Neural progenitor cell (in vitro differentiated cells): ENCODE data around the gene EFCAB10. TPM values are rescaled to one million over a fixed set of nuclear protein-coding genes. Genes with fewer than 3 reads are reported as not detected.

Experiments used
- DNase-seq: peaks from one replicate; pipeline ENCODE4 v3.0.0-alpha.2; 2016; ENCODE audit warnings: low spot score
- H2AFZ ChIP-seq: fragments of 200-600 bp; sonication (generic); replicated peaks from 2 replicates; pipeline ENCODE4 v1.6.1; 2016; ENCODE audit warnings: antibody characterized with exemption
- H3F3A ChIP-seq: fragments of 200-600 bp; sonication (generic); 2 replicates; pipeline ENCODE4 v1.6.1; 2016; ENCODE audit warnings: antibody characterized with exemption, low read depth
- H3K27ac ChIP-seq: fragments of 200-600 bp; sonication (generic); 2 replicates; pipeline ENCODE4 v1.5.1; 2016; ENCODE audit warnings: mild to moderate bottlenecking
- H3K27me3 ChIP-seq: fragments of 200-600 bp; sonication (generic); 2 replicates; pipeline ENCODE4 v1.6.1; 2016; ENCODE audit warnings: mild to moderate bottlenecking, moderate library complexity
- H3K36me3 ChIP-seq: fragments of 200-600 bp; sonication (generic); 2 replicates; pipeline ENCODE4 v1.5.1; 2016
- H3K4me1 ChIP-seq: fragments of 200-600 bp; sonication (generic); 2 replicates; pipeline ENCODE4 v1.6.1; 2016; ENCODE audit warnings: mixed run types
- H3K4me2 ChIP-seq: fragments of 200-600 bp; sonication (generic); 2 replicates; pipeline ENCODE4 v1.6.1; 2016
- H3K4me3 ChIP-seq: fragments of 200-600 bp; sonication (generic); 2 replicates; pipeline ENCODE4 v1.5.1; 2016
- H3K79me2 ChIP-seq: fragments of 200-600 bp; sonication (generic); 2 replicates; pipeline ENCODE4 v1.6.1; 2016; ENCODE audit warnings: low read depth
- H3K9ac ChIP-seq: fragments of 200-600 bp; sonication (generic); 2 replicates; pipeline ENCODE4 v1.6.1; 2016
- H3K9me3 ChIP-seq: fragments of 200-600 bp; sonication (generic); 2 replicates; pipeline ENCODE4 v1.5.1; 2016; ENCODE audit warnings: low read depth
- H4K20me1 ChIP-seq: fragments of 200-600 bp; sonication (generic); 2 replicates; pipeline ENCODE4 v1.6.1; 2016; ENCODE audit warnings: low read depth
- H3K27ac Mint-ChIP-seq: 3 replicates; pipeline ENCODE4 v1.8.0; 2021; ENCODE audit warnings: mixed read lengths
- H3K27me3 Mint-ChIP-seq: 2 replicates; pipeline ENCODE4 v1.8.0; 2022; ENCODE audit warnings: low read depth, mild to moderate bottlenecking, inconsistent platforms, moderate library complexity, mixed read lengths; ENCODE audit not compliant: insufficient read depth
- H3K36me3 Mint-ChIP-seq: 3 replicates; pipeline ENCODE4 v1.8.0; 2021; ENCODE audit warnings: mixed read lengths
- H3K4me1 Mint-ChIP-seq: 3 replicates; pipeline ENCODE4 v1.8.0; 2021; ENCODE audit warnings: mixed read lengths
- H3K4me3 Mint-ChIP-seq: 3 replicates; pipeline ENCODE4 v1.8.0; 2021; ENCODE audit warnings: mild to moderate bottlenecking, moderate library complexity, mixed read lengths
- H3K9me3 Mint-ChIP-seq: 3 replicates; pipeline ENCODE4 v1.8.0; 2020; ENCODE audit warnings: mixed read lengths
- EZH2 ChIP-seq: fragments of 200-600 bp; sonication (generic); IDR thresholded peaks from 2 replicates; pipeline ENCODE4 v1.6.1; 2017; ENCODE audit warnings: antibody characterized with exemption, mild to moderate bottlenecking, moderate library complexity
- EZH2phosphoT487 ChIP-seq: fragments of 200-600 bp; sonication (generic); IDR thresholded peaks from 2 replicates; pipeline ENCODE4 v1.6.1; 2017; ENCODE audit warnings: antibody characterized with exemption
- total RNA-seq: library from RNA; depleted of rRNA; stranded (reverse); fragments of >200 nt; gene quantifications from 2 replicates; pipeline ENCODE4 v1.2.3, GENCODE V29; 2015; ENCODE audit warnings: low replicate concordance
- TF ChIP-seq, protein P1 (sequence below): fragments of 200-600 bp; sonication (generic); IDR thresholded peaks from 2 replicates; pipeline ENCODE4 v1.5.1; 2017; ENCODE audit warnings: antibody characterized with exemption, mild to moderate bottlenecking

EFCAB10 gene, protein sequence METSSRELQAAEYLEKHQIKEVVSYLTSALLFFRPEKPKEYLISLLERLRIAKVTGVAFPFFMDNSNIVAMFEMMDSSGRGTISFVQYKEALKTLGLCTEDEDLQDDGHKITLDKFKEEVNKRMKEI
- 1.1 and 5.0 TPM in 2 replicates for total RNA-seq

DNA sequence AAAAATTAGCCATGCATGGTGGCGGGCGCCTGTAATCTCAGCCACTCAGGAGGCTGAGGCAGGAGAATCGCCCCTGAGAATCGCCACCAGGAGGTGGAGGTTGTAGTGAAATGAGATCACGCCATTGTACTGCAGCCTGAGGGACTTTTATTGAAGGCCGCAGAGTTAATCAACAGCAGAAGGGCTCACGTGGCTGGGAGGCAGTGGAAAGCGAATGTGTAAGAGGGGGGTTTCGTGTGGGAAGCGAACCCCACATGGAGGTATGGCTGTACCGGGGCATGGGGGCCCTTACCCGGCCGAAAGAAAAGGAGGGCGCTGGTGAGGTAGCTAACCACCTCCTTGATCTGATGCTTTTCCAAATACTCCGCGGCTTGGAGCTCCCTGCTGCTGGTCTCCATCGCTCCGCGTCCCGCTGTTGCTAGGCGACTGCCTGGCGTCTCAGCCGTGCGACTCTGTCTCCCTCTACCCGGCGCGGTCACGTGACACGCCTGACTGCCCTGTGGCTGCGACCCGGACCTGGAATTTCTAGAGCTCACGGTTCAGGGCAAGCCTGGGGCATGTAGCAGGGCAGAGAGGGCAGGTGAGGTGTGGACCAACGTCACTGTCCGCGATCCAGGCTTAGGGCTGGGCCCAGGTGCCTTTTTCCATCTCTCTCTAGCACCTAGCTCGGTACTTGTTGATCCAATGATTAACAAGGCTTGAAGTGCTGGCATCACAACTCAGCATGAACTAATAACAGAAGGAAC lies at the start of gene EFCAB10:
EFCAB10 (minus strand) TSS at position 428 of the 746 bp plus-strand sequence; CDS start at position 398, 30 bp downstream.
- Histone ChIP-seq H3K79me2 (no peaks in the 10 kb centered on the region), H3K27ac (no peak within 1 kb of the TSS), H3K27me3 (no peaks in the 10 kb centered on the region), H3K4me3 (peak within 1 kb of the TSS; percentile 60), H2AFZ (peak within 1 kb of the TSS; percentile 100), H4K20me1 (no peaks in the 10 kb centered on the region), H3K36me3 (no peaks in the 10 kb centered on the region), H3K4me2 (peak within 1 kb of the TSS; percentile 90), H3K4me1 (peaks cover 5% of the 10 kb centered on the region), H3K9me3 (no peaks in the 10 kb centered on the region), H3K9ac (no peak within 1 kb of the TSS), H3F3A (peaks cover 5% of the 10 kb centered on the region)
- peak within 1 kb of the TSS; percentile 88 for H3K4me3 Mint-ChIP-seq
- peaks cover 9% of the 10 kb centered on the region for H3K9me3 Mint-ChIP-seq
- H3K27ac Mint-ChIP-seq, result peak within 1 kb of the TSS; percentile 21
- H3K27me3 Mint-ChIP-seq, result peaks cover 4% of the 10 kb centered on the region
- H3K36me3 Mint-ChIP-seq, result no peaks in the 10 kb centered on the region
- peaks cover 18% of the 10 kb centered on the region for H3K4me1 Mint-ChIP-seq
- TF ChIP-seq EZH2phosphoT487, result no peak
- TF ChIP-seq, protein P1, sequence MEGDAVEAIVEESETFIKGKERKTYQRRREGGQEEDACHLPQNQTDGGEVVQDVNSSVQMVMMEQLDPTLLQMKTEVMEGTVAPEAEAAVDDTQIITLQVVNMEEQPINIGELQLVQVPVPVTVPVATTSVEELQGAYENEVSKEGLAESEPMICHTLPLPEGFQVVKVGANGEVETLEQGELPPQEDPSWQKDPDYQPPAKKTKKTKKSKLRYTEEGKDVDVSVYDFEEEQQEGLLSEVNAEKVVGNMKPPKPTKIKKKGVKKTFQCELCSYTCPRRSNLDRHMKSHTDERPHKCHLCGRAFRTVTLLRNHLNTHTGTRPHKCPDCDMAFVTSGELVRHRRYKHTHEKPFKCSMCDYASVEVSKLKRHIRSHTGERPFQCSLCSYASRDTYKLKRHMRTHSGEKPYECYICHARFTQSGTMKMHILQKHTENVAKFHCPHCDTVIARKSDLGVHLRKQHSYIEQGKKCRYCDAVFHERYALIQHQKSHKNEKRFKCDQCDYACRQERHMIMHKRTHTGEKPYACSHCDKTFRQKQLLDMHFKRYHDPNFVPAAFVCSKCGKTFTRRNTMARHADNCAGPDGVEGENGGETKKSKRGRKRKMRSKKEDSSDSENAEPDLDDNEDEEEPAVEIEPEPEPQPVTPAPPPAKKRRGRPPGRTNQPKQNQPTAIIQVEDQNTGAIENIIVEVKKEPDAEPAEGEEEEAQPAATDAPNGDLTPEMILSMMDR, result peak; percentile 27
- no peak for TF ChIP-seq EZH2
- DNase-seq, result peak; percentile 97

DNA sequence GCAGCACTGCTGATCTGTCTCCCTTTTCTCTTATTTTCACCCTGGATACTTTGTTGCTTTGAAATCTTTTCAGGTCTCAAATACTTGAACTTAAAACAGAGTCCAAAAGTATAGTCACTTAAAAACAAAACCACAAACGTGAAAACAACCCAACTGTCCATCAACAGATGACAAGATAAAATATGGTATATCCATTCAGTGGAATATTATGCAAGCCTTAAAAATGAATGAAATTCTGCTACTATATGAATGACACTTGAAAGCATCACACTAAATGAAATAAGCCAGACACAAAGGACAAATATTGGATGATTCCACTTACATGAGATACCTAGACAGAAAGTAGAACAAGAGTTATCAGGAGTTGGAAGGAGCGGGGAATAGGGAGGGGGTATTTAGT lies 44.7 kb upstream of the EFCAB10 start:
- Mint-ChIP-seq H3K4me1 (no peaks in the 10 kb centered on the region), H3K4me3 (no peak overlapping the region), H3K27me3 (peaks cover 2% of the 10 kb centered on the region), H3K36me3 (peaks cover 36% of the 10 kb centered on the region), H3K27ac (no peak overlapping the region), H3K9me3 (peaks cover 12% of the 10 kb centered on the region)
- Histone ChIP-seq H3K36me3 (peaks cover 13% of the 10 kb centered on the region), H3K4me2 (no peak overlapping the region), H3K79me2 (no peaks in the 10 kb centered on the region), H2AFZ (no peak overlapping the region), H3K9ac (no peak overlapping the region), H3K27ac (no peak overlapping the region), H3K4me3 (no peak overlapping the region), H3F3A (no peaks in the 10 kb centered on the region), H3K9me3 (peaks cover 6% of the 10 kb centered on the region), H3K27me3 (no peaks in the 10 kb centered on the region), H3K4me1 (no peaks in the 10 kb centered on the region), H4K20me1 (no peaks in the 10 kb centered on the region)
- no peak for TF ChIP-seq EZH2phosphoT487
- TF ChIP-seq, protein P1, result no peak
- TF ChIP-seq EZH2, result no peak
- no peak for DNase-seq

DNA sequence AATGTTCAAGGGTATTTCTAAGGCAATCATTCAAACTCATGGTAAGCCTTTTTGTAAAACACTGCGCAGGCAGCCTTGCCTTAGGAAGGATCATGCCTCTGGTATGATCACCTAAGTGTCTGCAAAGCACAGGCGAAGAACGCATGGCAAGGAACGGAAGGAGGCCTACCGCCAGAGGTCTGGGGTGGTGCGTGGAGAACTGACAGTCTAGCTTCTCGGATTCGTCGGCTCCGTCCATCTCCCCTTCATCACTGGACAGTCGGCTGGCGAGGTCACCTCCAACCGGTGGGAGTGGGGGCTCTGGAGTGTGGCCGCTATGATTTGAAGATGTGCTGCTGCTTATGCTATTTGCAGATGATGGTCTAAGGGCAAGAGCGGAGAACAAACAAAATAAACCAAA lies 42.6 kb upstream of the EFCAB10 start:
- Mint-ChIP-seq H3K36me3 (peaks cover 29% of the 10 kb centered on the region), H3K9me3 (peaks cover 12% of the 10 kb centered on the region), H3K27ac (peak overlapping the region; percentile 2), H3K27me3 (peaks cover 2% of the 10 kb centered on the region), H3K4me1 (no peaks in the 10 kb centered on the region), H3K4me3 (no peak overlapping the region)
- no peak overlapping the region for H2AFZ ChIP-seq
- TF ChIP-seq EZH2 (no peak), EZH2phosphoT487 (no peak)
- TF ChIP-seq, protein P1, result no peak
- no peaks in the 10 kb centered on the region for H3K4me1 ChIP-seq
- H3K79me2 ChIP-seq, result no peaks in the 10 kb centered on the region
- H3K4me3 ChIP-seq, result no peak overlapping the region
- H3K4me2 ChIP-seq, result no peak overlapping the region
- H3K27ac ChIP-seq, result no peak overlapping the region
- H3K36me3 ChIP-seq, result peaks cover 13% of the 10 kb centered on the region
- H3F3A ChIP-seq, result no peaks in the 10 kb centered on the region
- H3K27me3 ChIP-seq, result no peaks in the 10 kb centered on the region
- H4K20me1 ChIP-seq, result no peaks in the 10 kb centered on the region
- H3K9ac ChIP-seq, result no peak overlapping the region
- no peak for DNase-seq
- peaks cover 6% of the 10 kb centered on the region for H3K9me3 ChIP-seq
